GM21360 (cell line): ENCODE data around the gene BRD2.

Source experiments
- ATAC-seq: cut with Tn5 transposase; IDR thresholded peaks from one replicate; pipeline ENCODE4 v1.9.1; 2021; ENCODE audit warnings: mild to moderate bottlenecking, moderate library complexity; ENCODE audit not compliant: unreplicated experiment

The BRD2 gene

DNA sequence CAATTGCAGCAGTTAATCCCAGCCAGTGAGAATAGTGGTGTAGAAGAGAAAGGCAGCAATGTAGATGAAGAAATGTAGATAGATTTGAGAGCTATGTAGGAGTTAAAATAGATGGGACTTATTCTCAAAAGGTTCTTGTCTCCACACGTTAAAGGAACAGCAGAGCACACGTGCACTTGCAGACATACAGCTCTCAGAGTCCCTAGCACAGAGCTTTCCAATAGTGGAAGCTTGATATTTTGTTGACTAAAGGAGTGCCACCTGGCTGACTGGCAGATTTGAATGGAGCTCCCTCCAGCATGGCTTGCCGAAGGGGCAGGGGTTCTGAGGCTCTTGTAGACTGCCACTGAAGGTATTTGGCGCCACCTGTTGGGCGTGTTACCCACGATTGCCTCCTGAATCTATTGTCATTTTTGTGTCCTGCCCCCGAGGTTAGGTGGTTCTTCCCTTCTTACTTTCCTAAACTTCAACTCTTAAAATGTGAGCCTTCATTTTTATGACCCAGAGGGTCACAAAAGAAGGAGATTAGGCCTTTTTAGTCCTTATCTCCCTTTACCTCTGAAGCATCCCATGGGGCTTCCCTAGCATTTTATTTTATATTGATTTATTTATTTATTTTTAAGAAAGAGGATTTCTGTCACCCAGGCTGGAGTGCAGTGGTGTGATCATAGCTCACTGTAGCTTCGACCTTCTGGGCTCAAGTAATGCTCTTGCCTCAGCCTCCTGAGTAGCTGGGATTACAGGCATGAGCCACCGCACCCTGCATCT, 16.4 kb downstream of the BRD2 start:
- no peak for ATAC-seq

DNA sequence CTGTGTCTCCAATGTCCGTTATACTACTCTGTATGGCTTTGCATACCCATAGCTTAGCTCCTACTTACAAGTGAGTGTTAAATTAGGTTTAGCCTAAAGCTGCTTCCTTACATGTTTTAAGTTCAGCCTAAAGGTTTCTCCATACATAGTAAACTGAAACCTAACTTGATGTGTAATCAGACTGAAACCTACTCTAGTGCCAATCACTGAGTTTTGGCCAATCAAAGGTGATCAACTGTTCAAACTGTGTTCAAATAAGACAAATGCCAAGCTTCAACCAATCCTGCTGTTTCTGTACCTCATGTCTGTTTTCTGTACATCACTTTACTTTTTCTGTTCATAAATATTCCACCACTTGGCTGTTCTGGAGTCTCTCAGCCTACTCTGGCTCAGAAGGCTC, 21.0 kb downstream of the BRD2 start:
- ATAC-seq = no peak

DNA sequence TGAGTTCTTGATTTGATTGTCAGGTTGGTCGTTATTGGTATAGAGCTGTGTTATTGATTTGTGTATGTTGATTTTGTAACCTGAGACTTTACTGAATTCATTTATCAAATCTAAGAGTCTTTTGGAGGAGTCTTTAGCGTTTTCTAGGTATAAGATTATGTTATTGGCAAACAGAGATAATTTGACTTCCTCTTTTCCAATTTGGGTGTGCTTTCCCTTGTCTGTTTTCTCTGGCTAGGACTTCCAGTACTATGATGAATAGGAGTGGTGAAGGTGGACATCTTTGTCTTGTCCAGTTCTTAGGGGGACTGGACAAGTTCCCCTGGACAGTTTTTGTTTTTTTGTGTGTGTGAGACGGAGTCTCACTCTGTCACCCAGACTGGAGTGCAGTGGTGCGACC, 23.6 kb downstream of the BRD2 start:
- ATAC-seq = no peak

DNA sequence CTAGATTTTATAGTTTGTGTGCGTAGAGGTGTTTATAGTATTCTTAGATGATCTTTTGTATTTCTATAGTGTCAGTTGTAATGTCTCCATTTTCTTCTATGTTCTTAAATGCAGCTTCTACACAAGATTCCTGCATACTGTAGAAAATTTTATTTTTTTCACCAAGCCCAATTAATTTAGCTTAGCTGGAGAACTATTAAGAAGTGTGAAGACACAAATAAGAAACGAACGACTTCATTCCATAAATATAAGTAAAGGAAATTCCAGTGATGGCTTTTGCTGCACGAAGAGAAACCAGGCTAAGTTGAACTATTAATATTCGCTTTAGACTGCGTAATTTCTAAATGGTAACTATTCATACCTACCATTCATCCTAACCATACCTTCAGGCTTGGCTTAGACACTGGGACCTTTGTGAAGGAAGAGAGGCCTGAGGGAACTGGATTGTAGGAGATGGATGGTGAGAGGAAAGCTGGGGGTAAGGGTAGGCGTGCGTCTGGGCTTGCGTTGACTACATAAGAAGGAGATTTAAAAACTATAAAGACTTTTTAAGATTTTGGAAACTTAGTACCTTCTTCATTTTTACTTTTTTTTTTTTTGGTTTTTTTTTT, 25.1 kb downstream of the BRD2 start:
- ATAC-seq = no peak

DNA sequence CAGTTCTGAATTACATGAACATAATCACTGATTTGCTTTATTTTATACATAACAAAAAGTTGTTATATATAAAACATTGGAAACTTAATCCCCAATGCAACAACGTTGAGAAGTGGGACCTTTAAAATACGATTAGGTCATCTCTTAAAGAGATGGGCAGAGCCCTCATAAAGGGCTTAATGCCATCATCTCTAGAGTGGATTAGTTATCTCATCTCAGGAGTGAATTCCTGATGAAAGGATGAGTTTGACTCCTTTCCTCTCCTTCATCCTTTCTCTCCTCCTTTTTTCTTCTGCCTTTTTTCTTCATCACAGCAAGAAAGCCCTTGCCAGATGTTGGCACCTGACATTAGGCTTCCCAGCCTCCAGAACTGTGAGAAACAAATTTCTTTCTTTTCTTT, 27.1 kb downstream of the BRD2 start:
- no peak for ATAC-seq

DNA sequence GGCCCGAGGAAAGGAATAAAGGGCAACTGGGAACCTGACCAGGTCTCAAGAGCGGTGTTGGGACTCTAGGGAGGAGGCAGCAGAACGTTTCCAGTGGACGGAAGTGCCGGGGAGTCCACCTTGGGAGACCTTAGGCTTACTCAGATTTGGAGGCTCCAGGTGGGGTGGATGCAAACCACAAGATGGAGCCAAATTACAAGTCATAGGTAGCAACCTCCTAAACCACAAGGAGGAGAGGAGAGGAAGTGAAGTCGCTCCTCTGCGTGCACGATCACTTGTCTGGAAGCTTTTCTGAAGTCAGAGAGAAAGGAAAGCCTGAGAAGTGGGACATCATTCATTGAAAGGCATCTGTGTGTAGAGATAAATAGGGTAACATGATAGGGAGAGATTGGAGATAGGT, 31.7 kb downstream of the BRD2 start:
- ATAC-seq = no peak

DNA sequence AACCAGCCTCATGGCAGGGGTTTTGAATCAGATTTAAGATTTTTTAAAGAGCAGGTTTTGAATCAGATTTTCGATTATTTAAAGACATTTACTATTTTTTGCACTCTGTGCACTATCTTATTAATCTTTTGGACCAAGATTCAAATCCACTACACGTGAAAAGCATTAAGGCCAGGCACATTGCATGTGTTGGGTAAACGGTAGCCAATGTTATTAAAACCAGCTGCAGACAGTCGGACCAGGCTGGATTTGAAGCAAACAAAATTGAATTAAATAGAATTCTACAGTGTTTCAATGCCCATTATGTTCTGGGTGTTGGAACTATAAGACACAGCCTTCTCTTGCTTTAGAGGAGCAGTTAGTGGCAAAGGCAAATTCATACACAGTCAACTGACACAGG, 33.3 kb downstream of the BRD2 start:
- ATAC-seq = no peak

DNA sequence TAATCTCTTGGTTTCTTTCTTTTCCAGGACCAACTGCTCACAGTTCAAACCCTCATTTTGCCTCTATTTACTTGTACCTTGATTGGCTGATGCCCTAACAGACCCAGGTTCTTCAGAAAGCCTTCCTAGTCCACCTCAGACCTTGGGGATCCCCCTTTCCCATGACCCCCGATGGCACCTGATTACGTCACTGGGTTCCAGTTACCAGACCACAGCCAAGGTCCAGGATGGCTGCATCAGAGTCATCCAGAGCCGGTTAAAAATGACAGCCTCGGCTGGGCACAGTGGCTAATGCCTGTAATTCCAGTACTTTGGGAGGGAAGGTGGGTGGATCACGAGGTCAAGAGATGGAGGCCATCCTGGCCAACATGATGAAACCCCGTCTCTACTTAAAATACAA, 36.5 kb downstream of the BRD2 start:
- ATAC-seq = no peak

DNA sequence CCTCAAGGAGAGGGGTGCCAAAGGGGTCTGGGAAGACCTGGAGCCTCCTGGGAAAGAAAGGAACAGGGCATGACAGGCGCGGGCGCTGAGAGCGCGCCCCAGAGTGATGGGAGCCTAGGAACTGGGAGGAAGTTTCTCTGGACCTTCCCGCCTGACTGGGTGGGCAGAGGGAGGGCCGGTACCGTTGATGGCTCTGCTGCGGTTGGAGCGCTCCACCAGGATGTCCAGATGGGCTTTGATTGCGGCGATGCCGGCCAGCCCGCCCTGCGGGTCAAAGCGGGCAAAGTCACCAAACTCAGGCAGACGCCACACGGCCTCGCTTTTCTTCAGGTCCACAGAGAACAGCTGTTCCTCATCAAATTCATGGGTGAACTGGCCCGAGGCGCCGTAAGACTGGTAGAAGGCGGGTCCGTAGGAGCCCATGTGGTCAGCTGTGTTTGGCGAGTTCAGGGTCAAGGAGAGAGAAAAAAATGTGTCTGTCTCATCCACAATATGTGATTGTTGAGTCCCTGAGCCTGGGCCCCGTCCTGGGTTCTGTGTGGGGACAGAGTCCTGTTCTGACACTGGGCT, 39.5 kb downstream of the BRD2 start:
- no peak for ATAC-seq

DNA sequence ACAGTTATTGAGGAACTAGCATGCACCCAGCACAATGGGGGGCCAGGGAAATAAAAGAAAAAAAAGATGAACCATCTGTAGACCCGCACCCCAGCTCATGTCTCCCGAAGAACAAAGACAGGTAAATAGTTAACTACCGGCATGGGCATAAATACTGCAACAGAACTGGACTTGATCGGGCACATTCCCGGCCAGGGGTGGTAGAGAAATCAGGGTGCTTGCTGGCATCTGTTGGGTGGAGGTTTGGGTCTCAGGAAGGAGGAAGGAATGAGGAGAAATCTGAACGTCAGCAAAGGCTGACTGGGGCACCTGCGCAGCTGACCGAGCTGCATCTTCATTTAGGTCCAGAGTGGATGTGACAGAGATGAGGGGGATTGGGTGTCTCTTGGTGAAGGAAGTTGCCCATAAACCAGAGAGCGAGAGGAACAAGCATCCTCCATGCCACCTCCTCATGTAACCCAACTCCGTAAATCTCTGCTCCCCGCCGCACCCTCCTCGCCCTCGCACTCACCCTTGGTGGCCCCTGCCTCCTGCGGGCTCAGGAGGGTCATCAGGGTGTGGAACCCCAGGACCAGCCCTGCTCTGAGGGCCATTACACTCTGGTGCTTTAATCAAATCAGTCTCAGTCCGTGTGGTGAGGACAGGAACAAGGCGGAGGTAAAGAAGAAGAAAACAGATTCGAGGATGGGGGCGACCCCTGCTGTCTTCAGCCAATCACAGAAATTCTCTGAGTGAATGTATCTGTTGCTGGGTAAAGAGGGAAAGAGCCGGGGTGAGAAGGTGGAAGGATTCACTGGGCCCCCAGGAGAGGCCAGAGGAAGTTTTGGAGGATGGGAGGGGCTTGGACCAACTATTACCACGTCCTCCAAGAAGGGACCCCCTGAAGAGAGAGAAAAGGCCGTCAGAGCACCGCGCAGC, 40.8 kb downstream of the BRD2 start, which contains the start of gene HLA-DOA:
HLA-DOA (minus strand) TSS at position 648 of the 918 bp plus-strand sequence.
- ATAC-seq = peak; percentile 71

DNA sequence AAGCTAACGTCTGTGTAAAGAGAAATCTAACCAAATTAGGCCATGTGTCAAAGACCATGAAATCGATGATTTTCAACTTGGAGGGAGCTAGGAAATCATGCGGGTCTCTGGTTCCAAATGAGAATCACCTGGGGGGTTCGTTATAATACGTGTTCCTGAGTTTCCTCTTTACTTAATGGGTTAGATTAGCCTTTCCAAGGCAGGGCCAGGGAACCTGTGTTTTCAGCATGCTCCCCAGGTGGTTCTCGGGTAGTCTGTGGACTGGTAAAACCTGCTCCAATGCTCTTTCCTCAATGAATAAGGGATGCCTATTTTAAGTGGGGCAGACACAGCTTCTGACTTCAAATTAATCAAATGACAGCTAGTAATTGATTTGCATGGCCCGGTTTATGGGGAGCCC, 42.0 kb downstream of the BRD2 start:
- ATAC-seq = no peak

DNA sequence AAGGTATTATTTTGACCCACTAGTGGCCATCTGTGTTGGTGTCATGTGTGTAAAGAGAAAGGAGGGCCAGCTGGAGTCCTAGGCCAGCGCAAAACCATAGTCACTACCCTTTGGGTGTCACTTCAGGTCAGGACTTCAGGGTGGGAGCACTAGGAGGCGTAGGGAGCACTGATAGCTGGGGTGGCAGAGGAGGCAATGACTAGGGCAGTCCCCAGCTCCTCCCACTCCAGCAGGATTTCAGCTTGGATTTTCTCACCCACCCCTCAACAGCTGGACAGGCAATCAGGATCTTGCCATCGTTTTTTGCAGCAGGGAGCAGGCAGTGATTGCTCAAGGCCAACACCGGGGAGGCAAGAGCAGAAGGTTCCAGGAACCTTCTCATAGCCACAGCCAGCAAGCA, 45.2 kb downstream of the BRD2 start:
- no peak for ATAC-seq

DNA sequence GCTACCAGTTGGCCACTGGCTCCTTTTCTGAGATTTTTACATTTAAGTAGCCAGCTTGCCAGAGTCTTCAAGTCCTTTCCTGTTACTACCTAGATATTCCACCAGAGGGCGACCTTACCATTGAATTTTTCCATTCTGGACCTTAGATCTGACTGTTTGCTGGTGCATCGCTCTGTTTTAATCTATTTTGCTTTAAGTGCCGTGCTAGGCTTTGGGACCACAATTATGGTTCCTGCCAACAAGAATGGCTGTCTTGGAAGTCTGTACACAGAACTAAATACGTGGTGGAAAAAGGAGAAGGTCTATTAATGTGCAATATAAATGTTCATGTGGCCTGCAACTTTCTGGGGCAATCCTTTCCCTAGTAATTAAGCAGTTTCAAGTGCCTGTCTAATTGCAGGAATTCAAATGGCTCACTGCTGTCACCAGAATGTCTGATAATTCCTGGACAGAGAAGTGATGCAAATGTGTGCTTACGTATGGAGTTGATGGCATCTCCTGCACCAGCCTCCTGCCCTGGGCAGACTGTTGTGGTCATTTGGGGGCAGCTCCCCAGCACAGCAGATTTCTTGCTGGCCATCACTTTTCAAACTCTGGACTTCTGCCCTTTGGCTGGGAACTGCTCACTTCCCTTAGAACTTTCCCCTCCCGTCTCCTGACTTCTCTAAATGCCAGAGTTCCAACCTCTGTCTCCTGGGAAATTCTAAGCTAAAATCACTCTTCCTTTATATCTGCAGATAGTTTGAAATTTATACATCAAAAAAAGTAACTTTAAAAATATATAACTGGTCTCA, 46.6 kb downstream of the BRD2 start:
- ATAC-seq = no peak

DNA sequence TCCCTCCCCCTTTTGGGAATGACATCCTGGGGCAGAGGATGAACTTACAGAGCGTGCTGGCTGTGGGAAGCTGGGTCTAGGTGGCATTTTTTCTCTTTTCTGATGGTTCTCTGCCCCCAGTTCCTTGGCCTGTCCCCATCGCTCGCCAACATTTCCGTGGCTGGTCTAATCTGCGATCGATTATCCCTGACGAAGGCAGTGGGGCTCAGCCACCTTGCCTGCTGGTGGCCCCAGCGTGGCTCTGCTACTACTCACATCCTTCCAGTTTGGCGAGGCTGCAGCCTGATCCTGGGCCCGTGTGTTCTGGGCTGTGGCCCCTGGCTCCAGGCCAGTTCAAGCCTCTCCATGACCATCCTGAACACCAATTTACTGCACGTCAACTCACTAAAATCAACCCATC, 47.4 kb downstream of the BRD2 start:
- ATAC-seq = no peak

DNA sequence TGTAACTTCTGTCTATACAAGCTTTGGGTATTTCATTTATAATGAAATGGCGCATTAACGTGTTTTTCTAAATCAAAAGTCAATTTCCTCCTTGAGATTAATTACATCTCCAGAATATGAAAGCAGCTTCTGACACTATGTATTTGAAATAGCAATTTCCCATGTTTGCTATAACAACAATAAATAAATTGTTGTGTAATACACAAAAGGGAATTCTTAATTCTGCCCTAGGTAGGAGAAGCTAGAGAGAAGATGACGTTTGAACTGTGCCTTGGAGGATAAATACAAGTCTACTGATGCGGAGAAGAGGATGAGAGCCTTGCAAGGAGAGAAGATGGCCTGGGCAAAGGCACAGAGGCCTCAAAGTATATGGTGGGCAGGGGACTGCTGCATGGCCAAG, 48.6 kb downstream of the BRD2 start:
- no peak for ATAC-seq

DNA sequence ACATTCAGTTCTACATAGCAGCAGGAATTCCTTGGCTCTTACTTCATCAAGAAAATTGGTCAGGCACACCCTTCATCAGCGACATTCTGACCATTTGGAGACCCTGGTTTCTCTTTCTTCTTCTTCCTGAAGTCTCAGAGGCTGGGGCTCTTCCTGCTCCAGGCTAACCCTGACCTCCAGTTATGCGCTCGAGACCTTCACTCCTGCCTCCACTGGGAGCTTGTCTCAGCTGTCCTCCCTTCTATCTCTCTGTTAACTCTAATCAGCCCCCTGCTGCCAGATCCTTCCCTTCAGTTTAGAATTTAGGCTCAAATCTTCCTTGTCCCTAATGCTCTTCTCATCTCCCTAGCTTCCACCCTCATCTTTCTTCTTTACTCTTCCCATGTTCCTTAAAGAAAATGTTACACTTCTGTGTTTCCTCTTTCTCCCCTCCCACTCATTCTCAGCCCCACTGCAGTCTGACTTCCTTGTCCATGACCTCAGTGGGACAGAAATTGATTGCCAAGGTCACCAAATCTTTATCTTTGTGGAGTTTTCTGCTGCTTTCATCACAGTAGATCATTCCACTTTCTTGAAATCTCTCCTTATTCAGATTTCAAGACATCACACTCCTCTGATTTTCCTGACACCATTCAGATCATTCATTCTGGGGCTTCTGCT, 49.4 kb downstream of the BRD2 start:
- ATAC-seq = no peak

DNA sequence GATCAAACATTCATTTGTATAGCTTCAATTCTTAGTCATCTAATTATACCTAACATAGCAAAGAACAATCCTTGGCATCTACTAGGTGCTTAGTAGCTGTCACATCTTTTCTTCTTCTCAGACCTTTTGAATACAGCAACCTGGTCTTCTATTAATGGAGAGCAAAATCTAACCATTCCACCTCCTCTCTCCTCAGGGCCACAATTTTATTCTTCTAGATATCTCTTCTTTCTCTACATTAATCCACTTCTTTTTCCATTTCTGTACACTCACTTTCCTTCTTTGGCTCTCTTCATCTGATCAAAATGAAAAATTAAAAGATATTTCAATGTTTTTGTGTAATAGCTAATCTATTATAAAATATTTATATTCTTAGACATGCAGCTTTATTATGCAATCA, 50.0 kb downstream of the BRD2 start:
- ATAC-seq = no peak

DNA sequence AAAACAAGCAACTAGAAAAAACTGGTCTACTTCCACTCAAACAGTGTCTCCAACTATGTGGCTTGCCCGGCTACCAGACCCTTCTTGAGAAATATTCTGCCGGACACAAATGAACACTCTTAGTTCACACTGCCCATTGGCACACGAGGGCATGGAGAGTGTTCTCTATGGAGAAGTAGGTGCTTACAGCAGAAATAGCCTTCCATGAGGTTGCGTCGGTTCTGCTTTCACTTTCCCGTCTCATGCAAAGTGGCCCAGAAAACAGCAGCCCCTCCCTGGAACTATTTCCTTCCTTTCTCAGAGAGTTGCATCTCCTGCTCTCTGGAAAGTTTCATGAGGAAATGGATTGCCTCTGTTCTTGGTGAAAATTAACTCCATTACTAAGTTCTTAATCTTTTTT, 50.5 kb downstream of the BRD2 start:
- no peak for ATAC-seq

DNA sequence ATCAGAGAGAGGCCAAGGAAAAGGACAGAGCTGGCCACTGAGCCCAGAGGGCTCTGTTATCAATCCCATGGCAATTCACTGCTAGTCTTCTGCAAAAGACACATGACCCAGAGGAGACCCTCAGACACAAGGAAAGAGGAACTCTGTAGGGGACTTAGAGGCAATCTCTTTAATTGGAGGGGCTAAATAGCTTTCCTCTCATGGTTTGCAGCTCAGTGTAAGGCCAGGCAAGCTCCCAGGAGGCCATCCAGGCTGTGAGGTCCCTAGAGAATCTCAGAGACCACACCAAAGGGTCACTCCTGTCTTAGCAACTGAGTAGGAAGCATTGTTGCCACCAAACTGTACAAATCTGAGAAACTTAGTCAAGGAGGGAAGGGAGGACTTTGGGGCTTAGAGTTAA, 51.0 kb downstream of the BRD2 start:
- no peak for ATAC-seq

DNA sequence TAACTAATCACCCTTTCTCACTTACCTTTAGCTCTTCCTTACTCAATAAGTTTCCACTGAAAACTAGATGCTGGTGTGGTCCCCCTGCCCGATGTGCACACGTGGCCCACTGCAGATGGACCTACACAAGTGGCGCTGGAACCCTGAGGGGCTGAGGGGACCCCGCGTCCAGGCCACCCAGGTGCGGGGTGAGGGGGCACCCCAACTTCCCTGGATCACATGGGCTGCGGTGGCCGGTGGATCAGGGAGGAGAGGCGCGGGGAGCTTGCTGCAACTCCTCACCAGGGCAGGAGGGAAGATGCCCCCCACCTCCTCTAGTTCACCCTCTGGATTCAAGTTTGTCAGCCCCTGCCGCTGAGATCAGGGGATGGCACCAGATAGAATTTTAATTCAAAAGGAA, 53.5 kb downstream of the BRD2 start:
- ATAC-seq = no peak
